Endothelial cell of umbilical vein (primary cell): Measurements from ENCODE around the gene CFAP57. TPM values are rescaled to one million over a fixed set of nuclear protein-coding genes. Genes with fewer than 3 reads are reported as not detected.

Experiments used
- BruUV-seq: library from RNA; stranded (reverse); fragments of 400-500 nt; replicated peaks from 2 replicates; lab custom pipeline; 2021; lab: Mats Ljungman, UMichigan
- CTCF ChIA-PET: fragments of 300-600, 350-600 bp; sonication (Branson Sonifier 250); formaldehyde crosslinking; loops from one replicate; lab custom pipeline; 2021; ENCODE audit warnings: antibody characterized with exemption, inconsistent platforms; lab: Charles Lee
- POLR2A ChIA-PET: fragments of 300-600, 350-600 bp; sonication (Branson Sonifier 250); formaldehyde crosslinking; loops from one replicate; lab custom pipeline; 2021; ENCODE audit warnings: antibody characterized with exemption, inconsistent platforms; lab: Charles Lee
- DNase-seq: peaks from one replicate; pipeline ENCODE4 v3.0.0-alpha.2; 2011; ENCODE audit warnings: low read depth, low spot score
- FAIRE-seq: peaks from 2 replicates; lab custom pipeline; 2011; peaks lifted over from hg19 to GRCh38; lab: Jason Lieb, UNC
- H2AFZ ChIP-seq: 2 replicates; pipeline ENCODE4 v1.6.0; 2012; ENCODE audit warnings: low read depth, low read length, control low read depth, inconsistent platforms
- H3K27ac ChIP-seq: 2 replicates; pipeline ENCODE4 v1.5.1; 2011; ENCODE audit warnings: low read depth, mild to moderate bottlenecking, control low read depth, low read length, moderate library complexity; ENCODE audit not compliant: insufficient read depth
- H3K27me3 ChIP-seq, 2 experiments: 2 replicates each; pipeline versions ENCODE4 v1.6.0 to v1.6.1; 2011; ENCODE audit warnings: low read length in 2 of 2, mixed read lengths in 1 of 2; ENCODE audit not compliant: control insufficient read depth in 2 of 2, insufficient read depth in 2 of 2
- H3K36me3 ChIP-seq, 2 experiments: 2 replicates in 1 of 2; 3 replicates in 1 of 2; pipeline ENCODE4 v1.5.1; 2011; ENCODE audit warnings: low read length in 2 of 2, mild to moderate bottlenecking in 1 of 2, moderate library complexity in 1 of 2; ENCODE audit not compliant: control insufficient read depth in 2 of 2, insufficient read depth in 2 of 2; ENCODE audit errors: extremely low read depth in 1 of 2
- H3K4me1 ChIP-seq: 3 replicates; pipeline ENCODE4 v1.5.1; 2011; ENCODE audit warnings: mild to moderate bottlenecking, low read length; ENCODE audit not compliant: control insufficient read depth, insufficient read depth; ENCODE audit errors: extremely low read depth
- H3K4me2 ChIP-seq: 2 replicates; pipeline ENCODE4 v1.6.1; 2011; ENCODE audit warnings: low read length, control low read depth, mixed read lengths; ENCODE audit not compliant: insufficient read depth
- H3K4me3 ChIP-seq, 3 experiments: fragments of 200-600 bp in 1 of 3; sonication (generic), shearing (Covaris generic) in 1 of 3; replicated peaks in 1 of 3; 2 replicates each; pipeline ENCODE4 v1.5.1; 2011 to 2016; ENCODE audit warnings: control low read depth in 3 of 3, low read length in 3 of 3, mild to moderate bottlenecking in 2 of 3, inconsistent platforms in 1 of 3, low read depth in 1 of 3, moderate library complexity in 1 of 3; ENCODE audit not compliant: insufficient read depth in 1 of 3
- H3K79me2 ChIP-seq: 2 replicates; pipeline ENCODE4 v1.6.0; 2012; ENCODE audit warnings: low read length, inconsistent platforms; ENCODE audit not compliant: control insufficient read depth, insufficient read depth
- H3K9ac ChIP-seq: replicated peaks from 2 replicates; pipeline ENCODE3; 2011; ENCODE audit warnings: low read length, control low read depth; ENCODE audit not compliant: insufficient read depth; ENCODE audit errors: extremely low read depth
- H3K9me1 ChIP-seq: replicated peaks from 3 replicates; pipeline ENCODE4 v1.6.0; 2011; ENCODE audit warnings: mild to moderate bottlenecking, low read length; ENCODE audit not compliant: control insufficient read depth, insufficient read depth; ENCODE audit errors: extremely low read depth
- H3K9me3 ChIP-seq: replicated peaks from 2 replicates; pipeline ENCODE4 v1.5.1; 2012; ENCODE audit warnings: low read length, inconsistent platforms; ENCODE audit not compliant: control insufficient read depth, insufficient read depth
- H4K20me1 ChIP-seq: replicated peaks from 2 replicates; pipeline ENCODE3; 2011; ENCODE audit warnings: mild to moderate bottlenecking, low read length; ENCODE audit not compliant: control insufficient read depth, insufficient read depth; ENCODE audit errors: extremely low read depth
- CTCF ChIP-seq, 2 donors: IDR thresholded peaks; 1 replicate in 1 of 2; 2 replicates in 1 of 2; pipeline ENCODE4 v1.5.1; 2011; ENCODE audit warnings: low read length in 2 of 2, mild to moderate bottlenecking in 2 of 2, moderate library complexity in 2 of 2, control low read depth in 1 of 2, inconsistent platforms in 1 of 2, low read depth in 1 of 2; ENCODE audit not compliant: insufficient read depth in 1 of 2; ENCODE audit errors: extremely low read depth in 1 of 2
- EZH2 ChIP-seq: IDR thresholded peaks from 2 replicates; pipeline ENCODE4 v1.6.1; 2012; ENCODE audit warnings: borderline replicate concordance, low read depth, mild to moderate bottlenecking, moderate library complexity, low read length, inconsistent platforms; ENCODE audit not compliant: severe bottlenecking
- FOS ChIP-seq: IDR thresholded peaks from 2 replicates; pipeline ENCODE4 v1.6.1; 2011; ENCODE audit warnings: mild to moderate bottlenecking, low read length, moderate library complexity, borderline replicate concordance; ENCODE audit not compliant: insufficient read depth
- GATA2 ChIP-seq: IDR thresholded peaks from 2 replicates; pipeline ENCODE4 v1.7.0; 2011; ENCODE audit warnings: low read depth, mild to moderate bottlenecking, moderate library complexity, mixed read lengths, low read length; ENCODE audit not compliant: insufficient read length, insufficient read depth
- JUN ChIP-seq: IDR thresholded peaks from 2 replicates; pipeline ENCODE4 v1.6.1; 2011; ENCODE audit warnings: borderline replicate concordance, low read depth; ENCODE audit not compliant: insufficient read length, insufficient read depth
- MAX ChIP-seq: IDR thresholded peaks from 2 replicates; pipeline ENCODE4 v1.6.1; 2011; ENCODE audit not compliant: insufficient read depth, insufficient read length
- MYC ChIP-seq: IDR thresholded peaks from one replicate; pipeline ENCODE4 v1.6.1; 2011; ENCODE audit warnings: mild to moderate bottlenecking, low read depth, low read length
- POLR2A ChIP-seq: IDR thresholded peaks from 2 replicates; pipeline ENCODE4 v1.6.1; 2012; ENCODE audit warnings: low read depth, mild to moderate bottlenecking, control low read depth, low read length
- POLR2AphosphoS5 ChIP-seq: IDR thresholded peaks from 2 replicates; pipeline ENCODE4 v1.6.1; 2012; ENCODE audit warnings: low read depth, mild to moderate bottlenecking, control low read depth, low read length, moderate library complexity; ENCODE audit not compliant: insufficient read depth
- dilution Hi-C: fragments of 300-500 bp; cut with MboI; formaldehyde crosslinking; loops from one replicate; pipeline ENCODE4 v1.15.0; 2019; ENCODE audit warnings: low sequenced_read_pairs; ENCODE audit not compliant: extremely low pct_ligation_motif_present
- intact Hi-C: fragments of 100-400 bp; cut with micrococcal nuclease; formaldehyde crosslinking; loops from one replicate; pipeline ENCODE4 v1.10.0; 2022
- polyA plus RNA-seq, 4 experiments: library from polyadenylated mRNA; depleted of rRNA in 3 of 4; stranded (reverse) in 3 of 4; unstranded in 1 of 4; fragments of >200 nt; gene quantifications; 2 replicates each; pipeline versions ENCODE4 v1.2.1 to v1.2.3, GENCODE V29; 2011 to 2012; ENCODE audit warnings: missing spikeins in 1 of 4
- total RNA-seq: library from RNA; stranded (reverse); gene quantifications from 2 replicates; pipeline ENCODE4 v1.2.3, GENCODE V29; 2021

CFAP57 gene
- total and polyA plus RNA-seq, 2 donors (not counting 3 experiments of a cell fraction or from before 2014, with no cell fraction given) = 0.88 to 0.91 TPM

GRCh38 chr1:43199093-43199726 is 27.1 kb downstream of the CFAP57 start:
- no peaks in the 10 kb centered on the region for H3K79me2 ChIP-seq
- H4K20me1 ChIP-seq = no peaks in the 10 kb centered on the region
- POLR2A ChIA-PET = no interaction called here
- no peak overlapping the region for H3K4me2 ChIP-seq
- H3K4me1 ChIP-seq = no peaks in the 10 kb centered on the region
- DNase-seq (no peak), FAIRE-seq (peak; percentile 61)
- no peak overlapping the region for H3K4me3 ChIP-seq
- H2AFZ ChIP-seq = no peak overlapping the region
- TF ChIP-seq POLR2AphosphoS5 (no peak), GATA2 (no peak), MAX (no peak), POLR2A (no peak), MYC (no peak), FOS (no peak), JUN (no peak), CTCF (IDR thresholded peaks at IDR 0.05; ENCODE audit: extremely low read depth in 1 of 2, insufficient read depth in 1 of 2, low read depth in 1 of 2, low read length in 2 of 2) (no peak), EZH2 (no peak)
- no peaks in the 10 kb centered on the region for H3K36me3 ChIP-seq
- no peak overlapping the region for H3K9ac ChIP-seq
- CTCF ChIA-PET = interaction anchor here (1.2 kb wide), 1 partner anchor 15 kb away, joined by 4 read pairs; no protein-coding TSS in a partner anchor
- no peaks in the 10 kb centered on the region for H3K9me3 ChIP-seq
- dilution Hi-C loops (no loop called here), intact Hi-C loops (no loop called here)
- no TSS peak for BruUV-seq
- no peak overlapping the region for H3K27ac ChIP-seq
- no peaks in the 10 kb centered on the region for H3K9me1 ChIP-seq
- H3K27me3 ChIP-seq = no peaks in the 10 kb centered on the region
